Peyer's patch (tissue), 4 donors: ENCODE measurements around the gene ULK1. TPM values are rescaled to one million over a fixed set of nuclear protein-coding genes. Genes with fewer than 3 reads are reported as not detected.
"Not testable (repeated sequence)": the region's sequence is repeated elsewhere in the genome, so short reads cannot be mapped to it uniquely, and the experiment has no call there.

Source experiments
- DNase-seq, 3 donors: peaks; one replicate each; pipeline ENCODE4 v3.0.0-alpha.2; 2017 to 2019
- H3K27ac ChIP-seq, 4 donors: fragments of 200-600 bp; sonication (generic); one replicate each; pipeline ENCODE4 v1.5.1; 2016 to 2019
- H3K27me3 ChIP-seq, 2 donors: fragments of 200-600 bp; sonication (generic); one replicate each; pipeline ENCODE4 v1.5.1; 2019
- H3K36me3 ChIP-seq, 3 donors: fragments of 200-600 bp; sonication (generic); one replicate each; pipeline ENCODE4 v1.5.1; 2016 to 2019
- H3K4me1 ChIP-seq, 4 donors: fragments of 200-600 bp; sonication (generic); one replicate each; pipeline ENCODE4 v1.5.1; 2016 to 2019
- H3K4me3 ChIP-seq, 4 donors: fragments of 200-600 bp; sonication (generic); 1 replicate in 3 of 4; 2 replicates in 1 of 4; pipeline ENCODE4 v1.5.1; 2016 to 2019; ENCODE audit warnings: mild to moderate bottlenecking in 1 of 4
- H3K9me3 ChIP-seq, 4 donors: fragments of 200-600 bp; sonication (generic); one replicate each; pipeline ENCODE4 v1.5.1; 2016 to 2019; ENCODE audit warnings: mild to moderate bottlenecking in 1 of 4
- POLR2A ChIP-seq, 2 donors: fragments of 450-650 bp; IDR thresholded peaks; one replicate each; pipeline ENCODE4 v1.5.1; 2017; ENCODE audit warnings: antibody characterized with exemption in 2 of 2, mild to moderate bottlenecking in 2 of 2, moderate library complexity in 2 of 2
- total RNA-seq, 4 donors: library from RNA; depleted of rRNA; stranded (reverse); fragments of >200 nt; gene quantifications; one replicate each; pipeline ENCODE4 v1.1.0, GENCODE V29; 2016
- TF ChIP-seq, protein P1 (sequence below), 6 experiments: fragments of 450-650 bp in 4 of 6; fragments of 200-600 bp in 2 of 6; sonication (generic) in 1 of 6; IDR thresholded peaks; one replicate each; pipeline ENCODE4 v1.5.1; 2017 to 2019; ENCODE audit warnings: antibody characterized with exemption in 6 of 6, mild to moderate bottlenecking in 3 of 6, moderate library complexity in 1 of 6

The ULK1 gene
- total RNA-seq, 4 donors from 2014 or later = 25.2 to 54.1 (median 38.8) TPM

DNA sequence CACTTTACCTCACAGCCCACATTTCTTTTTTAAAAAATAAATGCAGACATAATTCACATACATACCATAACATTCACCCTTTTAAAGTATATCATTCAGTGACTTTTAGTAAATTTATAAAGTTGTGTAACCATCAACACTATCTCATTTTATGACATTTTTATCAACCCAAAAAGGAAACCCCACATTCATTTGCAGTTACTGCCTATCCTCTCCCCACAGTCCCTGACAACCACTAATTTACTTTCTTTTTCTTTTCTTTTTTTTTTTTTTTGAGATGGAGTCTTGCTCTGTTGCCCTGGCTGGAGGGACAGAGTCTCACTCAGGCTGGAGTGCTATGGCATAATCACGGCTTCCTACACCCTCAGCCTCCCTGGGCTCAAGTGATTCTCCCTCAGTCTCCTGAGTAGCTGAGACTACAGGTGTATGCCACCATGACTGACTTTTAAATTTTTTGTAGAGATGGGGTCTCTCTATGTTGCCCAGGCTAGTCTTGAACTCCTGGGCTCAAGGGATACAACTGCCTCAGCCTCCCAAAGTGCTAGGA lies 53.8 kb downstream of the ULK1 start:
- Histone ChIP-seq H3K4me1 (peaks cover 2 to 26% (median 13%) of the 10 kb centered on the region in 4 donors), H3K27me3 (no peaks in the 10 kb centered on the region), H3K36me3 (peaks cover 0 to 15% (median 0%) of the 10 kb centered on the region in 3 donors), H3K27ac (peak overlapping the region; percentile 77 to 87 (median 86)), H3K4me3 (no peak overlapping the region), H3K9me3 (no peaks in the 10 kb centered on the region)
- TF ChIP-seq, protein P1, sequence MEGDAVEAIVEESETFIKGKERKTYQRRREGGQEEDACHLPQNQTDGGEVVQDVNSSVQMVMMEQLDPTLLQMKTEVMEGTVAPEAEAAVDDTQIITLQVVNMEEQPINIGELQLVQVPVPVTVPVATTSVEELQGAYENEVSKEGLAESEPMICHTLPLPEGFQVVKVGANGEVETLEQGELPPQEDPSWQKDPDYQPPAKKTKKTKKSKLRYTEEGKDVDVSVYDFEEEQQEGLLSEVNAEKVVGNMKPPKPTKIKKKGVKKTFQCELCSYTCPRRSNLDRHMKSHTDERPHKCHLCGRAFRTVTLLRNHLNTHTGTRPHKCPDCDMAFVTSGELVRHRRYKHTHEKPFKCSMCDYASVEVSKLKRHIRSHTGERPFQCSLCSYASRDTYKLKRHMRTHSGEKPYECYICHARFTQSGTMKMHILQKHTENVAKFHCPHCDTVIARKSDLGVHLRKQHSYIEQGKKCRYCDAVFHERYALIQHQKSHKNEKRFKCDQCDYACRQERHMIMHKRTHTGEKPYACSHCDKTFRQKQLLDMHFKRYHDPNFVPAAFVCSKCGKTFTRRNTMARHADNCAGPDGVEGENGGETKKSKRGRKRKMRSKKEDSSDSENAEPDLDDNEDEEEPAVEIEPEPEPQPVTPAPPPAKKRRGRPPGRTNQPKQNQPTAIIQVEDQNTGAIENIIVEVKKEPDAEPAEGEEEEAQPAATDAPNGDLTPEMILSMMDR (IDR thresholded peaks at IDR 0.05) = no peak
- TF ChIP-seq POLR2A (IDR thresholded peaks at IDR 0.05) = no peak
- DNase-seq = peak in 1 of 3 donors; percentile 17

DNA sequence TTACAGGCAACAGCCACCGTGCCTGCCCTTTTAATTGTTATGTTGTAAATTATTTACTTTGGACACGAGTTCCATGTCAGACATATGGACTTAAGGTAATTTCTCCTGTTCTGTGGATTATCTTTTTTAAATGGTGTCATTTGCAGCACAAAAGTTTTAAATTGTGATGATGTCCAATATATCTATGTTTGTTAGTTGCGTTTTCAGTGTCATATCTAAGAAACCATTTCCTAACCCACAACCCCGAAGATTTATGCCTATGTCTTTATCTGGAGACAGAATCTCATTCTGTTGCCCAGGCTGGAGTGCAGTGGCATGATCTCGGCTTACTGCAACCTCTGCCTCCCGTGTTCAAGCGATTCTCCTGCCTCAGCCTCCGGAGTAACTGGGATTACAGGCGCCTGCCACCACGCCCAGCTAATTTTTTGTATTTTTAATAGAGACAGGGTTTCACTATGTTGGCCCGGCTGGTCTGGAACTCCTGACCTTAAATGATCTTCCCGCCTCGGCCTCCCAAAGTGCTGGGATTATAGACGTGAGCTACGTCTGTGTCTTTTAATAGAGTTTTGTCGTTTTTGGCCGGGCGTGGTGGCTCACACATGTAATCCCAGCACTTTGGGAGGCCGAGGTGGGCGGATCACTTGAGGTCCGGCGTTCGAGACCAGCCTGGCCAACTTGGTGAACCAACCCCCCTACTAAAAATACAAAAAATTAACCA lies 54.5 kb downstream of the ULK1 start:
- Histone ChIP-seq H3K4me3 (peak overlapping the region; percentile 80 to 100 (median 98)), H3K4me1 (peaks cover 2 to 30% (median 13%) of the 10 kb centered on the region in 4 donors), H3K27ac (peak overlapping the region; percentile 77 to 87 (median 86))
- not testable (repeated sequence) for H3K36me3 ChIP-seq, DNase-seq, H3K9me3 ChIP-seq, H3K27me3 ChIP-seq

DNA sequence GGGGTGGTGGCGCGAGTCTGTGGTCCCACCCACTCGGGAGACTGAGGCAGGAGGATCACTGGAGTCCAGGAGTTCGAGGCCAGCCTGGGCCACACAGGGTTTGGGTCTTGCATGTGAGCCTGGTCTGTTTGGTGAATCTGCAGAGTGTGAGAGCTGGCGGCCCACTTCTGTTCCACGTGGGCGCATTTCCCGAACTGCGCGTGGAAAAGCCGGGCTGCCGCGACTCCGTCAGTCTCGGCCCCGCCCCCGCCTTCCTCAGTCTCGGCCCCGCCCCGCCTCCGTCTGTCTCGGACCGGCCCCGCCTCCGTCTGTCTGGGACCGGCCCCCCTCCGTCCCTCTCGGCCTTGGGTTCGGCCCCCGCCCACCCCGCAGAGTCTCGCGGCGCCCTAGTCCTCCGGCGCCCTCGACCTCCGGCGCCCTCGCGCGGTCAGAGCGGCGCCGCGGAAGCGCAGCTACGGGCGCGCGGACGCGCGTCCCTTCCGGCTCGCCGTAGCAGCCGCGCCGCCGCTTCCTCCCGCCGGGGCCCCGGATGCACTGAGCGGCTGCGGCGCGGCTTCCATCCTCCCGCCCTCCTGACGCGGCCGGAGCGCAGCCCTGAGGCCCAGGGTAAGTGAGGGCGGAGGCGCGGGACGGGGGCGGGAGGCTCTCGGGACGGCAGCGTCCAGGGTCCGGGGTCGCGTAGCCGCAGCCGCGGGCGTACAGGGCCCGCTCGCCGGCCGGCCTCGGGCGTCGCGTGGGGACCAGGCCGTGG lies 55.2 kb downstream of the ULK1 start, which contains the start of gene EP400:
TSS of gene EP400 (plus strand) at position 512 of the 751 bp plus-strand sequence. CDS start 10,678 bp downstream, outside the sequence.
- Histone ChIP-seq H3K4me3 (peak within 1 kb of the TSS; percentile 80 to 100 (median 98)), H3K36me3 (peaks cover 0 to 1% (median 0%) of the 10 kb centered on the region in 3 donors), H3K27me3 (no peaks in the 10 kb centered on the region), H3K4me1 (peaks cover 2 to 30% (median 13%) of the 10 kb centered on the region in 4 donors), H3K27ac (peak within 1 kb of the TSS; percentile 77 to 87 (median 86)), H3K9me3 (no peaks in the 10 kb centered on the region)
- DNase-seq = peak; percentile 97 to 99 (median 99)
- peak; percentile 18 to 54 for TF ChIP-seq POLR2A (IDR thresholded peaks at IDR 0.05)
- TF ChIP-seq, protein P1 (IDR thresholded peaks at IDR 0.05) = peak; percentile 61 to 85 (median 66)

DNA sequence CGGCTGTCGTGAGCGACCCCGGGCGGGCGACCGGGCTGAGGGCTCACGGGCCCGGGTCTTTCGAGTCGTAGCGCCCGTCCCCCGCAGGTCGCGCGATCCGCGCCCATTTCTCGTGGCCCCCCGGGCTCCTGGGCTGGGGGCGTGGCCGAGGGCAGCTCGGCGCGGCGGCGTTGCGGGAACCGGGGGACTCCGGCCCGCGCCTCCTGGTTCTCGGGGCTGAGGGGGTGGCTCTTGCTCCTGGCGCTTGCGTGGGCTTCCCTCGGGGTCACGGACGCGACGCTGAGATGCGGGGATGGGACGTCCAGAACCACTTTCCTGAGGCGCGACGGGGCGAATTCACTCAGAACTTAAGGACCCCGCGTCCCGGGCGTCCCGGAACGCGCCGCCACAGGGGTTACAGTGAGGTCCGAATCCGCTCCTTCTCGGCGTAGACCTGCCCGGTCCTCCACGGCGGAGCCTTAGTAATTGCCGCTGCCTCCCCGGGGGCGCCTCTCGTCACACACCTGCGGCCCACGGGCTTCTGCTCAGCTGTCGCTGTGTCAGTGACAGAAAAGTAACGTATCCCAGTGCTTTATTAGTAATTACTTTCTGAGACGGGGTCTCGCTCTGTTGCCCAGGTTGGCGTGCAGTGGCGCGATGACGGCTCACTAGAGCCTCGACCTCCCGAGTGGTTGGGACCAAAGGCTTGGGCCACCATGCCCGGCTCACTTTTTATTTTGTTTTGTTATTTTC lies 55.9 kb downstream of the ULK1 start:
- peak in 2 of 3 donors; percentile 55 to 60 for DNase-seq

DNA sequence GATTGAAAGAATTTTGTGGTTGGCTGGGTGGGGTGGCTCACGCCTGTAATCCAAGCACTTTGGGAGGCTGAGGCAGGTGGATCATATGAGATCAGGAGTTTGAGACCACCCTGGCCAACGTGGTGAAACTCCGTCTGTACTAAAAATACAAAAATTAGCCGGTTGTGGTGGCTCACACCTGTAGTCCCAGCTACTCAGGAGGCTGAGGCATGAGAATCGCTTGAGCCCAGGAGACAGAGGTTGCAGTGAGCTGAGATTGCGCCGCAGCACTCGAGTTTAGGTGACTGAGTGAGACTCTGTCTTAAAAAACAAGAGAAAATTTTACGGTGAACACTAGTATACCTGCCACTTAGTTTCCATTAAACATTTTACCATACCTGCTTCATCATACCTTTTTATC lies 59.4 kb downstream of the ULK1 start:
- not testable (repeated sequence) for H3K4me3 ChIP-seq, H3K36me3 ChIP-seq, DNase-seq, H3K9me3 ChIP-seq, H3K27me3 ChIP-seq, H3K27ac ChIP-seq
- peaks cover 0 to 45% (median 13%) of the 10 kb centered on the region in 4 donors for H3K4me1 ChIP-seq

More for the DNA sequence above, 55.9 kb downstream of the ULK1 start:
- TF ChIP-seq, protein P1 (IDR thresholded peaks at IDR 0.05) = no peak
- TF ChIP-seq POLR2A (IDR thresholded peaks at IDR 0.05) = no peak
- Histone ChIP-seq H3K4me1 (peaks cover 2 to 30% (median 13%) of the 10 kb centered on the region in 4 donors), H3K4me3 (peak overlapping the region; percentile 80 to 100 (median 98)), H3K27ac (peak overlapping the region; percentile 77 to 87 (median 86)), H3K36me3 (no peaks in the 10 kb centered on the region), H3K9me3 (no peaks in the 10 kb centered on the region), H3K27me3 (no peaks in the 10 kb centered on the region)

DNA sequence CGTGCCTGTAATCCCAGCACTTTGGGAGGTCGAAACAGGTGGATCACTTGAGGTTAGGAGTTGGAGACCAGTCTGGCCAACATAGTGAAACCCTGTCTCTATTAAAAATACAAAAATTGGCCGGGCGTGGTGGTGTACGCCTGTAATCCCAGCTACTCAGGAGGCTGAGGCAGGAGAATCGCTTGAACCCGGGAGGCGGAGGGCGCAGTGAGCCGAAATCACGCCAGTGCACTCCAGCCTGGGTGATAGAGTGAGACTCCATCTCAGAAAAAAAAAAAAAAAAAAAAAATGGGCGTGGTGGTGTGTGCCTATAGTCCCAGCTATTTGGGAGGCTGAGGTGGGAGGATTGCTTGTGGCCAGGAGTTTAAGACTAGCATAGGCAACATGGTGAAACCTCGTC lies 60.0 kb downstream of the ULK1 start:
- H3K4me1 ChIP-seq = peaks cover 0 to 46% (median 11%) of the 10 kb centered on the region in 4 donors
- H3K27ac ChIP-seq, H3K9me3 ChIP-seq, H3K36me3 ChIP-seq, H3K4me3 ChIP-seq, H3K27me3 ChIP-seq, DNase-seq: not testable (repeated sequence)
